Globus pallidus (tissue), 1 donor: ENCODE results near the gene CLPTM1.
"Not testable (repeated sequence)": the region's sequence is repeated elsewhere in the genome, so short reads cannot be mapped to it uniquely, and the experiment has no call there.

Experiments used
- DNase-seq: peaks from one replicate; pipeline ENCODE4 v3.0.0-alpha.2; 2015; ENCODE audit warnings: low spot score

CLPTM1 gene, protein sequence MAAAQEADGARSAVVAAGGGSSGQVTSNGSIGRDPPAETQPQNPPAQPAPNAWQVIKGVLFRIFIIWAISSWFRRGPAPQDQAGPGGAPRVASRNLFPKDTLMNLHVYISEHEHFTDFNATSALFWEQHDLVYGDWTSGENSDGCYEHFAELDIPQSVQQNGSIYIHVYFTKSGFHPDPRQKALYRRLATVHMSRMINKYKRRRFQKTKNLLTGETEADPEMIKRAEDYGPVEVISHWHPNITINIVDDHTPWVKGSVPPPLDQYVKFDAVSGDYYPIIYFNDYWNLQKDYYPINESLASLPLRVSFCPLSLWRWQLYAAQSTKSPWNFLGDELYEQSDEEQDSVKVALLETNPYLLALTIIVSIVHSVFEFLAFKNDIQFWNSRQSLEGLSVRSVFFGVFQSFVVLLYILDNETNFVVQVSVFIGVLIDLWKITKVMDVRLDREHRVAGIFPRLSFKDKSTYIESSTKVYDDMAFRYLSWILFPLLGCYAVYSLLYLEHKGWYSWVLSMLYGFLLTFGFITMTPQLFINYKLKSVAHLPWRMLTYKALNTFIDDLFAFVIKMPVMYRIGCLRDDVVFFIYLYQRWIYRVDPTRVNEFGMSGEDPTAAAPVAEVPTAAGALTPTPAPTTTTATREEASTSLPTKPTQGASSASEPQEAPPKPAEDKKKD

DNA sequence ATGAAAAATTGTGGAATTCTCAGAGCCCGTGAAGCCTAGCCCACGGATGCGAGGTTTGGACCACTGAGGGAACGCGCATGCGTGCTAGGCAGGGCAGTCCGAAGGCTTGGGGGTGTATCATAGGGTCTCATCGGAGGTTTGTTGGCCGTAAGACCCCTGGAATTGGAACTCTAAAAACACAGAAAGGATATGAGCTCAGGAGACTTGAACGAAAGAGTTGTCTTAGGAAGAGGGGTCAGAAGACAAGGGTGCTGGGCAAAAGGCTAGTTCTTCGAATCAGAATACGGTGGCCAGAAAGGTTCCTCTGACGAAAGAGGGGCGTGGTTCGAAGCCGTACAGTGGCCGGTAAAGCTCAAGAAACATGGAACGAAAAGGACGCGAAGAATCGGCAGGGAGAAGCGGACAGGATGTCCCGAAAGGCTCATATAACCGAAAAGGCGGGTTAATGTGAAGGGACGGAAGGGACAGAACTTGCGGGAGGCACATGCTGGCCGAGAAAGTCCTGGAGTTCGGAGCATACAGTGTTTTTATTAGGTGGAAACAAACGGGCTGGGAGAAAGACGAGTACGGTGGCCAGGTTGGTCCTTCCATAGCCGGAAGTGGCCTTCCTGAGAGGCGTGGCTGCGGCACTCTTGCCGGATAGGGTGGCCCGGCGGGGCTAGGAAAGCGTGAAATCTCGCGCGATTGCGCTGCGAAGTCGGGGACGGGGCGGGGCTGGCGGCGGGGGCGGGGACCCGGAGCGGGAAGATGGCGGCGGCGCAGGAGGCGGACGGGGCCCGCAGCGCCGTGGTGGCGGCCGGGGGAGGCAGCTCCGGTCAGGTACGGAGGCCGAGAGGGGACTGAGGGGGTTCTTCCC is at the start of gene CLPTM1:
CLPTM1 (plus strand) TSS at position 732 of the 856 bp plus-strand sequence; CDS start at position 748, 16 bp downstream.
- peak; percentile 96 for DNase-seq

DNA sequence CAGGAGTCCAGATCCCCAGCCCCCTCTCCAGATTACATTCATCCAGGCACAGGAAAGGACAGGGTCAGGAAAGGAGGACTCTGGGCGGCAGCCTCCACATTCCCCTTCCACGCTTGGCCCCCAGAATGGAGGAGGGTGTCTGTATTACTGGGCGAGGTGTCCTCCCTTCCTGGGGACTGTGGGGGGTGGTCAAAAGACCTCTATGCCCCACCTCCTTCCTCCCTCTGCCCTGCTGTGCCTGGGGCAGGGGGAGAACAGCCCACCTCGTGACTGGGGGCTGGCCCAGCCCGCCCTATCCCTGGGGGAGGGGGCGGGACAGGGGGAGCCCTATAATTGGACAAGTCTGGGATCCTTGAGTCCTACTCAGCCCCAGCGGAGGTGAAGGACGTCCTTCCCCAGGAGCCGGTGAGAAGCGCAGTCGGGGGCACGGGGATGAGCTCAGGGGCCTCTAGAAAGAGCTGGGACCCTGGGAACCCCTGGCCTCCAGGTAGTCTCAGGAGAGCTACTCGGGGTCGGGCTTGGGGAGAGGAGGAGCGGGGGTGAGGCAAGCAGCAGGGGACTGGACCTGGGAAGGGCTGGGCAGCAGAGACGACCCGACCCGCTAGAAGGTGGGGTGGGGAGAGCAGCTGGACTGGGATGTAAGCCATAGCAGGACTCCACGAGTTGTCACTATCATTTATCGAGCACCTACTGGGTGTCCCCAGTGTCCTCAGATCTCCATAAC is 49.6 kb upstream of the CLPTM1 start, which contains the start of gene APOE:
APOE (plus strand) TSS at position 360 of the 724 bp plus-strand sequence. CDS start 829 bp downstream, outside the sequence.
- DNase-seq = peak; percentile 71

DNA sequence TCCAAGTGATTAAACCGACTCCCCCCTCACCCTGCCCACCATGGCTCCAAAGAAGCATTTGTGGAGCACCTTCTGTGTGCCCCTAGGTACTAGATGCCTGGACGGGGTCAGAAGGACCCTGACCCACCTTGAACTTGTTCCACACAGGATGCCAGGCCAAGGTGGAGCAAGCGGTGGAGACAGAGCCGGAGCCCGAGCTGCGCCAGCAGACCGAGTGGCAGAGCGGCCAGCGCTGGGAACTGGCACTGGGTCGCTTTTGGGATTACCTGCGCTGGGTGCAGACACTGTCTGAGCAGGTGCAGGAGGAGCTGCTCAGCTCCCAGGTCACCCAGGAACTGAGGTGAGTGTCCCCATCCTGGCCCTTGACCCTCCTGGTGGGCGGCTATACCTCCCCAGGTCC is 47.6 kb upstream of the CLPTM1 start:
- no peak for DNase-seq

DNA sequence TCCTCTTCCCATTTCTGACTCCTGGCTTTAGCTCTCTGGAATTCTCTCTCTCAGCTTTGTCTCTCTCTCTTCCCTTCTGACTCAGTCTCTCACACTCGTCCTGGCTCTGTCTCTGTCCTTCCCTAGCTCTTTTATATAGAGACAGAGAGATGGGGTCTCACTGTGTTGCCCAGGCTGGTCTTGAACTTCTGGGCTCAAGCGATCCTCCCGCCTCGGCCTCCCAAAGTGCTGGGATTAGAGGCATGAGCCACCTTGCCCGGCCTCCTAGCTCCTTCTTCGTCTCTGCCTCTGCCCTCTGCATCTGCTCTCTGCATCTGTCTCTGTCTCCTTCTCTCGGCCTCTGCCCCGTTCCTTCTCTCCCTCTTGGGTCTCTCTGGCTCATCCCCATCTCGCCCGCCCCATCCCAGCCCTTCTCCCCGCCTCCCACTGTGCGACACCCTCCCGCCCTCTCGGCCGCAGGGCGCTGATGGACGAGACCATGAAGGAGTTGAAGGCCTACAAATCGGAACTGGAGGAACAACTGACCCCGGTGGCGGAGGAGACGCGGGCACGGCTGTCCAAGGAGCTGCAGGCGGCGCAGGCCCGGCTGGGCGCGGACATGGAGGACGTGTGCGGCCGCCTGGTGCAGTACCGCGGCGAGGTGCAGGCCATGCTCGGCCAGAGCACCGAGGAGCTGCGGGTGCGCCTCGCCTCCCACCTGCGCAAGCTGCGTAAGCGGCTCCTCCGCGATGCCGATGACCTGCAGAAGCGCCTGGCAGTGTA is 46.9 kb upstream of the CLPTM1 start:
- DNase-seq = no peak

DNA sequence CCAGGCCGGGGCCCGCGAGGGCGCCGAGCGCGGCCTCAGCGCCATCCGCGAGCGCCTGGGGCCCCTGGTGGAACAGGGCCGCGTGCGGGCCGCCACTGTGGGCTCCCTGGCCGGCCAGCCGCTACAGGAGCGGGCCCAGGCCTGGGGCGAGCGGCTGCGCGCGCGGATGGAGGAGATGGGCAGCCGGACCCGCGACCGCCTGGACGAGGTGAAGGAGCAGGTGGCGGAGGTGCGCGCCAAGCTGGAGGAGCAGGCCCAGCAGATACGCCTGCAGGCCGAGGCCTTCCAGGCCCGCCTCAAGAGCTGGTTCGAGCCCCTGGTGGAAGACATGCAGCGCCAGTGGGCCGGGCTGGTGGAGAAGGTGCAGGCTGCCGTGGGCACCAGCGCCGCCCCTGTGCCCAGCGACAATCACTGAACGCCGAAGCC is 46.3 kb upstream of the CLPTM1 start:
- no peak for DNase-seq

DNA sequence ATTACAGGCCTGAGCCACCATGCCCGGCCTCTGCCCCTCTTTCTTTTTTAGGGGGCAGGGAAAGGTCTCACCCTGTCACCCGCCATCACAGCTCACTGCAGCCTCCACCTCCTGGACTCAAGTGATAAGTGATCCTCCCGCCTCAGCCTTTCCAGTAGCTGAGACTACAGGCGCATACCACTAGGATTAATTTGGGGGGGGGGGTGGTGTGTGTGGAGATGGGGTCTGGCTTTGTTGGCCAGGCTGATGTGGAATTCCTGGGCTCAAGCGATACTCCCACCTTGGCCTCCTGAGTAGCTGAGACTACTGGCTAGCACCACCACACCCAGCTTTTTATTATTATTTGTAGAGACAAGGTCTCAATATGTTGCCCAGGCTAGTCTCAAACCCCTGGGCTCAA is 45.4 kb upstream of the CLPTM1 start:
- no peak for DNase-seq

DNA sequence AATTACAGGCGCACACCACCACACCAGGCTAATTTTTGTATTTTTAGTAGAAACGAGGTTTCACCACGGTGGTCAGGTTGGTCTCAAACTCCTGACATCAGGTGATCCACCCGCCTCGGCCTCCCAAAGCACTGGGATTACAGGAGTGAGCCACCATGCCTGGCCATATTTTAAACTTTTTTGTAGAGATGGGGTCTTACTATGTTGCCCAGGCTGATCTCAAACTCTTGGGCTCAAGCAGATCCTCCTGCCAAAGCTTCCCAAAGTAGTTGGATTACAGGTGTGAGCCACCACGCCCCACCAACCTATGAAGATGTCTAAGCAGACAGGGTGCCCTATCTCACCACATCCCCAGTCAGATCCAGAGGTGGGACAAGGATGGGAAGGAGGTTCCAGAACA is 43.3 kb upstream of the CLPTM1 start:
- not testable (repeated sequence) for DNase-seq

- peak; percentile 91 for DNase-seq
Measured at GRCh38 chr19:44912854-44913253, 42.3 kb upstream of the CLPTM1 start.

DNA sequence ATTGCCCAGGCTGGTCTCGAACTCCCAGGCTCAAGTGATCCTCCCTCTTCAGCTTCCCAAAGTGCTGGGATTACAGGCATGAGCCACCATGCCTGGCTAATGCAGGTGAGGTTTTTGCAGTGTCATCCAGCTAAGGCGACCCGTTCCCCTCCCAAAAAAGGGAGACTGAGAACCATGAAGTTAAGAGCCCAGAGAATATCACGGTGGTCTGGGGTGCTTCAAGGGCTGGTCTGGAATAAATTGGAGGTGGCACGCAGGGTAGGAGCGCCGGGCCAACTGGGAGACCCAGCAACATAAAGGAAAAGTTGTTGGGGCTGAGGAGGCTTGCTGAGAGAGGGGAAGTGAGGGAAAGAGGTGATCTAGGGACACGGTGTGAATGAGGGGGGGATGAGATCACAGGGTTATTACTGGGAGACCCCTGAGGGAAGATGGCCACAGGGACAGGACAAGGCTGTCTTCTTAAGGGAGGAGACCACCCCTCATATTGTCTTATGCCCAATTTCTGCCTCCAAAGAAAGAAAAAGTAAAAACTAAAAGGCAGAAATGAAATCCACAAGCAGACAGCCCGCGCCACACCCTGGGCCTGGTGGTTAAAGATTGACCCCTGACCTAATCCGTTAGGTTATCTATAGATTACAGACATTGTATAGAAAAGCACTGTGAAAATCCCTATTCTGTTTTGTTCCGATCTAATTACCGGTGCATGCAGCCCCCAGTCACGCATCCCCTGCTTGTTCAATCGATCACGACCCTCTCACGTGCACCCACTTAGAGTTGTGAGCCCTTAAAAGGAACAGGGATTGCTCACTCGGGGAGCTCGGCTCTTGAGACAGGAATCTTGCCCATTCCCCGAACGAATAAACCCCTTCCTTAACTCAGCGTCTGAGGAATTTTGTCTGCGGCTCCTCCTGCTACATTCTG is 41.4 kb upstream of the CLPTM1 start:
- DNase-seq = not testable (repeated sequence)

DNA sequence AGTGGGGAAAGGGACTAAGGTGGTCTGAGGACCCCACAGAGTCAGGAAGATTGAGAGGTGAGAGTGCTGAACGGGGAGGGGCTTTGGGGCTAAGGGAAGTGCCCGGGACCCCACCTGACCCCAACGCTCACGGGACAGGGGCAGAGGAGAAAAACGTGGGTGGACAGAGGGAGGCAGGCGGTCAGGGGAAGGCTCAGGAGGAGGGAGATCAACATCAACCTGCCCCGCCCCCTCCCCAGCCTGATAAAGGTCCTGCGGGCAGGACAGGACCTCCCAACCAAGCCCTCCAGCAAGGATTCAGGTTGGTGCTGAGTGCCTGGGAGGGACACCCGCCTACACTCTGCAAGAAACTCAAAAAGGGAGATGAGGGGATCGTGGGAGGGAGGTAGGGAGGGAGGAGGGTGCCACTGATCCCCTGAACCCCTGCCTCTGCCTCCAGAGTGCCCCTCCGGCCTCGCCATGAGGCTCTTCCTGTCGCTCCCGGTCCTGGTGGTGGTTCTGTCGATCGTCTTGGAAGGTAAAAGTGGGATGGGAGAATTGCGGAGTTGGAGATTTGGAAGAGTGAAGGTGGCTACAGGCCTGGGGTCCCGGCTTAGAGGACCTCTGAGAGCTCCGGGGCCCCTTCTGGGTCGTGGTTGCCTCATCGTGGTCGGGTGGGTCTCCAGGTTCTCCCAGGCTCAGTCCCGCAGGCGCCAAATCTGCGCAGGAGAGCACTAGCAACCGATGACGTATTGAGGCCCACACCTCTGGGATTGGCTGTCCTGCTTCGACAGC is 40.6 kb upstream of the CLPTM1 start, which contains the start of gene APOC1:
APOC1 (plus strand) TSS at position 176 of the 774 bp plus-strand sequence; CDS start at position 460, 284 bp downstream.
- peak; percentile 86 for DNase-seq

- no peak for DNase-seq
Measured at GRCh38 chr19:44924243-44924725, 30.9 kb upstream of the CLPTM1 start.

DNA sequence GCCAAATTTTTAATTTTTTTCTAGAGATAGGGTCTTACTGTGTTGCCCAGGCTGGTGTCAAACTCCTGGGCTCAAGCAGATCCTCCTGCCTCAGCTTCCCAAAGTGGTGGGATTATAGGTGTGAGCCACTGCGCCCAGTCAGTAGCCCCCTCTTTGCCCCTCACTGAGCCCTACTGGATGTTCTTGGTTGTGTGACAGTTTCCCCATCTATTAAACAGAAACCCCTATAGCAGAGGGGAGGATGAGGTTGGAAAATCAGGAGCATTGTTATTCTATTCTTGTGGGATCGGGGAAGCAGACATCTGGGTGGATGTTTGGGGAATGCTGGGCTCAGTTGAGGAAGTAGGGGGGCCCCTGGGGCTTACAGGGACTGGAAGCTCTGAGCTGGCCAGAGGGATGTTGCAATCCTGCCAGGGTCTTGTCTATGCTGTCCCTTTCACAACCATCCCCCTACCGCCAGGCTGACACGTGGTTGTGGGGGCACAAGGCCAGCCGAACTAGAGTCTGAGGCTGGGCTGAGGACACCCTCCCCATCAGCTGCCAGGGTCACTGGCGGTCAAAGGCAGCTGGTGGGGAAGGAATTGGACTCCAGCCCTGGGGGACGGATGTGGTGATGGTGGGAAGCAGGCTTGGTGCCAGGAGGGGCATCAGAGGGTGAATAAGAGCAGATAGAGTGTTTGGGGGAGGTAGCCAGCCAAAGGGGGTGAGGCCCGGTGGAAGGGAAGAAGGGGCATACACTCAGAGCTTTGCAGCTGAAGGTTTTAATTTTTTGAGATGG is 29.9 kb upstream of the CLPTM1 start:
- DNase-seq = peak; percentile 91

DNA sequence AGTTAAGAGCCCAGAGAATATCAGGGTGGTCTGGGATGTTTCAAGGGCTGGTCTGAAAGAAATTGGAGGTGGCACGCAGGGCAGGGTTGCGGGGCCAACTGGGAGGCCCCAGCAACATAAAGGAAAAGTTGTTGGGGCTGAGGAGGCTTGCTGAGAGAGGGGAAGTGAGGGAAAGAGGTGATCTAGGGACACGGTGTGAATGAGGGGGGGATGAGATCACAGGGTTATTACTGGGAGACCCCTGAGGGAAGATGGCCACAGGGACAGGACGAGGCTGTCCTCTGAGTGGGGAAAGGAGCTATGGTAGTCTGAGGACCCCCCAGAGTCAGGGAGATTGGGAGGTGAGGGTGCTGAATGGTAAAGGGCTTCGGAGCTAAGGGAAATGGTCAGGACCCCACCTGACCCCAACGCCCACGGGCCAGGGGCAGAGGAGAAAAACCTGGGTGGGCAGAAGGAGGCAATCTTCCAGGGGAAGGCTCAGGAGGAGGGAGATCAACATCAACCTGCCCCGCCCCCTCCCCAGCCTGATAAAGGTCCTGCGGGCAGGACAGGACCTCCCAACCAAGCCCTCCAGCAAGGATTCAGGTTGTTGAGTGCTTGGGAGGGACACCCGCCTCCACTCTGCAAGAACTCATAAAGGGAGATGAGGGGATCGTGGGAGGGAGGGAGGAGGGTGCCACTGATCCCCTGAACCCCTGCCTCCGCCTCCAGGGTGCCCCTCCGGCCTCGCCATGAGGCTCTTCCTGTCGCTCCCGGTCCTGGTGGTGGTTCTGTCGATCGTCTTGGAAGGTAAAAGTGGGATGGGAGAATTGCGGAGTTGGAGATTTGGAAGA is 28.7 kb upstream of the CLPTM1 start:
- not testable (repeated sequence) for DNase-seq

DNA sequence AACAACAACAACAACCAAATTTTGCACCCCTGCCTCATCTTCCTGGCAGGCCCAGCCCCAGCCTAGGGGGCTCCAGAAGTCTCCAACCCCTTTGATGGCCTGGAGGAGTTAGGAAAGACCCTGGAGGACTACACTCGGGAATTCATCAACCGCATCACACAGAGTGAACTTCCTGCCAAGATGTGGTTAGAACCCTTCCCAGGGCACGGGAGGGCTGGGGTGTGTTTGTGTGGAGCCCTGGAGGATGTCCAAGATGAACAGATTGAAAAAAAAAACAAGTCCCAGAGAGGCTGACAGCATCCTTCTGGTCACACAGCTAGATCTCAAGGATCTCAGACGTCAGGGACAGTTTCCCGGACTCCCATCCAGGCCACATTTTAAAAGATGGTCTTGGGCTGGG is 27.4 kb upstream of the CLPTM1 start:
- no peak for DNase-seq

- no peak for DNase-seq
Measured at GRCh38 chr19:44930088-44930487, 25.1 kb upstream of the CLPTM1 start.

DNA sequence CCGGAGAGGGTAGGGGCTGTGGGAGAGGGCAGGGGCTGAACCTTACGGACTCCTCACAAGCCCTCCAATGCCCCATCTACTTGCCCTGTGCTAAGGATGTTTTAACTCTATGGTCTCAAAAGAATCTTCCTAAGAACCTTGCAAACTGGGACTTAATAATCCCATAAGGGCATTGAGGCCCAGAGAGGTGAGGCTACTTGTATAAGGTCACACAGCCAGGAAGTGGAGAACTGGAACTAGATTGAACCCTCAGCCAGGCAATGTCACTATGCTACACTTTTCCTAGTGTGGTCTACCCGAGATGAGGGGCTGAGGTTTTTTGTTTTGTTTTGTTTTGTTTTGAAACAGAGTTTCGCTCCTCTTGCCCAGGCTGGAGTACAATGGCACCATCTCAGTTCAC is 23.6 kb upstream of the CLPTM1 start:
- no peak for DNase-seq

DNA sequence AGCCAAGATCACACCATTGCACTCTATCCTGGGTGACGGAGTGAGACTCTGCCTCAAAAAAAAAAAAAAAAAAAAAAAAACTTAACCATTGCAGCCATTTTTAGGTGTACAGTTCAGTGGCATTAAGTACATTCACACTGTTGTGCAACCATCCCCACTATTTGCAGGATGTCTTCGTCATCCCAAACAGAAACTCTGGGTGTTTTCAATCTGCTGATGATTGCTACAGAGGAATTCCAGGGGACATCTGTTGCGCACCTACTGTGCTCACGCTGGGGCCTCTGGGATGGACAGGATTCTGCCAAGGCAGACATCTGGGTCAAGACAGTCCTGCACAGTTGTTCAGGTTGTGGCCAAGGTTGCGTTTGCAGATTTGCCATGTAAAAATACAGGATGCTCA is 15.5 kb upstream of the CLPTM1 start:
- DNase-seq = no peak
